ENCODE measurements around the gene IQCM. TPM values are rescaled to one million over a fixed set of nuclear protein-coding genes. Genes with fewer than 3 reads are reported as not detected.

The IQCM gene
- total and polyA plus RNA-seq, 10 of the 15 experiments (the other 5 are each of a cell fraction or from before 2014, with no cell fraction given): not detected

DNA sequence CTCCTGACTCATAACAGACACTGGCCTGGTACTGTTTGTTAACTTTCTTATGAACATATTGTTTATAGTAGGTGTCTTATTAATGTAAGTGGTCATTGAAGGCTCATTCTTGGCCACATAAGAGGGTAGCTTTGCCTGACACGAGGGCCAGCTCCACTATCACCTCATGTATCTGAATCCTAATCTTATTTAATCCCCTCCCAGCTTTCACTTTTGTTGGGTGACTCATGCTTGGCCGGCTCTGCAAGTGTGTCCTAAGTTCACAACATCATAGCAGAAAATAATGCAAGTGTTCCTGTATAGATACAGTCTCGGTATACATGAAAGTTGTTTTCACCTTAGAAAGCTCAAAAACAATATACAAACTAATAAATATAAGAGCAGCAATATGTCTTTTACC lies 283.8 kb downstream of the IQCM start (continued):
- TF ChIP-seq, protein P1, sequence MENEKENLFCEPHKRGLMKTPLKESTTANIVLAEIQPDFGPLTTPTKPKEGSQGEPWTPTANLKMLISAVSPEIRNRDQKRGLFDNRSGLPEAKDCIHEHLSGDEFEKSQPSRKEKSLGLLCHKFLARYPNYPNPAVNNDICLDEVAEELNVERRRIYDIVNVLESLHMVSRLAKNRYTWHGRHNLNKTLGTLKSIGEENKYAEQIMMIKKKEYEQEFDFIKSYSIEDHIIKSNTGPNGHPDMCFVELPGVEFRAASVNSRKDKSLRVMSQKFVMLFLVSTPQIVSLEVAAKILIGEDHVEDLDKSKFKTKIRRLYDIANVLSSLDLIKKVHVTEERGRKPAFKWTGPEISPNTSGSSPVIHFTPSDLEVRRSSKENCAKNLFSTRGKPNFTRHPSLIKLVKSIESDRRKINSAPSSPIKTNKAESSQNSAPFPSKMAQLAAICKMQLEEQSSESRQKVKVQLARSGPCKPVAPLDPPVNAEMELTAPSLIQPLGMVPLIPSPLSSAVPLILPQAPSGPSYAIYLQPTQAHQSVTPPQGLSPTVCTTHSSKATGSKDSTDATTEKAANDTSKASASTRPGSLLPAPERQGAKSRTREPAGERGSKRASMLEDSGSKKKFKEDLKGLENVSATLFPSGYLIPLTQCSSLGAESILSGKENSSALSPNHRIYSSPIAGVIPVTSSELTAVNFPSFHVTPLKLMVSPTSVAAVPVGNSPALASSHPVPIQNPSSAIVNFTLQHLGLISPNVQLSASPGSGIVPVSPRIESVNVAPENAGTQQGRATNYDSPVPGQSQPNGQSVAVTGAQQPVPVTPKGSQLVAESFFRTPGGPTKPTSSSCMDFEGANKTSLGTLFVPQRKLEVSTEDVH (IDR thresholded peaks at IDR 0.05; ENCODE audit: low read depth, partially characterized antibody): no peak
- TF ChIP-seq PML (IDR thresholded peaks at IDR 0.05; ENCODE audit: low read length): no peak
- TF ChIP-seq, protein P2, sequence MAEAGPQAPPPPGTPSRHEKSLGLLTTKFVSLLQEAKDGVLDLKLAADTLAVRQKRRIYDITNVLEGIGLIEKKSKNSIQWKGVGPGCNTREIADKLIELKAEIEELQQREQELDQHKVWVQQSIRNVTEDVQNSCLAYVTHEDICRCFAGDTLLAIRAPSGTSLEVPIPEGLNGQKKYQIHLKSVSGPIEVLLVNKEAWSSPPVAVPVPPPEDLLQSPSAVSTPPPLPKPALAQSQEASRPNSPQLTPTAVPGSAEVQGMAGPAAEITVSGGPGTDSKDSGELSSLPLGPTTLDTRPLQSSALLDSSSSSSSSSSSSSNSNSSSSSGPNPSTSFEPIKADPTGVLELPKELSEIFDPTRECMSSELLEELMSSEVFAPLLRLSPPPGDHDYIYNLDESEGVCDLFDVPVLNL (IDR thresholded peaks at IDR 0.05; ENCODE audit: low read depth, low read length): no peak

DNA sequence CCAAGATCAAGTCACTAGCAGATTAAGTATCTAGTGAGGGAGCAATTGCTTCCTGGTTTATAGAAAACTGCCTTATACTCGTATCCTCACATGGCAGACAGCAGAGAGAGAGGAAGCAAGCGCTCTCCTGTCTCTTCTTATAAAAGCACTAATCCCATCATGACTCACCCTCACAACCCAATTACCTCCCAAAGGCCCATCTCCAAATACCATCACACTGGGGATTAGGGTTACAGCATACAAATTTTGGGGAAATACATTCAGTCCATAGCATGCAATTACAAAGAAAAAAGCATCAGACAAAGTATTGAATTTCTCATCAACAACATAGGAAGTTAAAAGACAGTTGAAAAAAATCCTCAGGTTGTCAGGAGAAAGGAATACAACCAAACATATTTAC lies 292.6 kb downstream of the IQCM start:
- CTCF ChIA-PET: no interaction called here
- H3K27ac ChIP-seq (ENCODE audit: control insufficient read depth, insufficient read depth): no peak overlapping the region
- H3K27me3 ChIP-seq (replicated peaks in 1 of 2; ENCODE audit: control insufficient read depth in 2 of 2, insufficient read depth in 2 of 2, low read length in 1 of 2): no peaks in the 10 kb centered on the region
- in situ Hi-C loops (cut with MboI) (no loop called here), intact Hi-C loops (cut with micrococcal nuclease; ENCODE audit: unreplicated experiment) (no loop called here)
- no peaks in the 10 kb centered on the region for H4K20me1 ChIP-seq (ENCODE audit: control insufficient read depth, insufficient read depth)
- no peaks in the 10 kb centered on the region for H3K4me1 ChIP-seq (ENCODE audit: control insufficient read depth, insufficient read depth, low read length)
- ATAC-seq (no peak), DNase-seq (ENCODE audit: low read depth, low spot score) (no peak), FAIRE-seq (no peak)
- POLR2A ChIA-PET: no interaction called here
- RAD21 ChIA-PET (ENCODE audit: unreplicated experiment): no interaction called here
- no peaks in the 10 kb centered on the region for H3K79me2 ChIP-seq (ENCODE audit: control insufficient read depth, insufficient read depth, low read length)
- no TSS peak for BruUV-seq (replicated peaks)
- WGBS (ENCODE audit: insufficient coverage, insufficient replicate concordance, low lambda C conversion rate, missing lambda C conversion rate): 41% methylated on average over 2 of the region's 2 CpGs
- no peak overlapping the region for H3K4me3 ChIP-seq
- SMC1A ChIA-PET (ENCODE audit: uncharacterized antibody, unreplicated experiment): no interaction called here
- H3K9me3 ChIP-seq (replicated peaks; ENCODE audit: control insufficient read depth, insufficient read depth, low read length): no peaks in the 10 kb centered on the region
- no peak overlapping the region for H3K4me2 ChIP-seq (ENCODE audit: control insufficient read depth, insufficient read depth)
- no peak overlapping the region for H3K9ac ChIP-seq (ENCODE audit: control insufficient read depth, insufficient read depth, low read length)
- no peaks in the 10 kb centered on the region for H3K36me3 ChIP-seq (ENCODE audit: control insufficient read depth in 2 of 2, insufficient read depth in 2 of 2, low read length in 1 of 2)
- H2AFZ ChIP-seq (ENCODE audit: control insufficient read depth, low read depth, low read length): no peak overlapping the region
- TF ChIP-seq TAF1 (IDR thresholded peaks at IDR 0.05; ENCODE audit: borderline replicate concordance, low read depth, low read length) (no peak), TCF7 (IDR thresholded peaks at IDR 0.05; ENCODE audit: borderline replicate concordance) (no peak), SUPT20H (IDR thresholded peaks at IDR 0.05; ENCODE audit: borderline replicate concordance, control insufficient read depth, low read depth, low read length) (no peak), KLF5 (IDR thresholded peaks at IDR 0.05; ENCODE audit: partially characterized antibody) (no peak), NFIC (IDR thresholded peaks at IDR 0.05; ENCODE audit: low read depth, low read length) (no peak), RAD51 (IDR thresholded peaks at IDR 0.05) (no peak), SUZ12 (IDR thresholded peaks at IDR 0.05; ENCODE audit: unreplicated experiment) (no peak), PAX5 (IDR thresholded peaks at IDR 0.05; ENCODE audit: borderline replicate concordance, low read depth, low read length) (no peak), JUND (IDR thresholded peaks at IDR 0.05; ENCODE audit: low read depth, low read length) (no peak), RAD21 (IDR thresholded peaks at IDR 0.05; ENCODE audit: insufficient read depth, low read depth, low read length) (no peak), EGR1 (IDR thresholded peaks at IDR 0.05; ENCODE audit: borderline replicate concordance in 1 of 2, low read depth in 2 of 2, low read length in 2 of 2) (no peak)
- TF ChIP-seq, protein P3, sequence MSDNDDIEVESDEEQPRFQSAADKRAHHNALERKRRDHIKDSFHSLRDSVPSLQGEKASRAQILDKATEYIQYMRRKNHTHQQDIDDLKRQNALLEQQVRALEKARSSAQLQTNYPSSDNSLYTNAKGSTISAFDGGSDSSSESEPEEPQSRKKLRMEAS (IDR thresholded peaks at IDR 0.05; ENCODE audit: low read depth, low read length): no peak
- TF ChIP-seq, protein P4, sequence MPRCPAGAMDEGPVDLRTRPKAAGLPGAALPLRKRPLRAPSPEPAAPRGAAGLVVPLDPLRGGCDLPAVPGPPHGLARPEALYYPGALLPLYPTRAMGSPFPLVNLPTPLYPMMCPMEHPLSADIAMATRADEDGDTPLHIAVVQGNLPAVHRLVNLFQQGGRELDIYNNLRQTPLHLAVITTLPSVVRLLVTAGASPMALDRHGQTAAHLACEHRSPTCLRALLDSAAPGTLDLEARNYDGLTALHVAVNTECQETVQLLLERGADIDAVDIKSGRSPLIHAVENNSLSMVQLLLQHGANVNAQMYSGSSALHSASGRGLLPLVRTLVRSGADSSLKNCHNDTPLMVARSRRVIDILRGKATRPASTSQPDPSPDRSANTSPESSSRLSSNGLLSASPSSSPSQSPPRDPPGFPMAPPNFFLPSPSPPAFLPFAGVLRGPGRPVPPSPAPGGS (IDR thresholded peaks at IDR 0.05; ENCODE audit: borderline replicate concordance, insufficient read depth, low read depth, low read length, poor library complexity, severe bottlenecking): no peak
- TF ChIP-seq, protein P5, sequence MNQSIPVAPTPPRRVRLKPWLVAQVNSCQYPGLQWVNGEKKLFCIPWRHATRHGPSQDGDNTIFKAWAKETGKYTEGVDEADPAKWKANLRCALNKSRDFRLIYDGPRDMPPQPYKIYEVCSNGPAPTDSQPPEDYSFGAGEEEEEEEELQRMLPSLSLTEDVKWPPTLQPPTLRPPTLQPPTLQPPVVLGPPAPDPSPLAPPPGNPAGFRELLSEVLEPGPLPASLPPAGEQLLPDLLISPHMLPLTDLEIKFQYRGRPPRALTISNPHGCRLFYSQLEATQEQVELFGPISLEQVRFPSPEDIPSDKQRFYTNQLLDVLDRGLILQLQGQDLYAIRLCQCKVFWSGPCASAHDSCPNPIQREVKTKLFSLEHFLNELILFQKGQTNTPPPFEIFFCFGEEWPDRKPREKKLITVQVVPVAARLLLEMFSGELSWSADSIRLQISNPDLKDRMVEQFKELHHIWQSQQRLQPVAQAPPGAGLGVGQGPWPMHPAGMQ (IDR thresholded peaks at IDR 0.05; ENCODE audit: borderline replicate concordance): no peak
